DLD1 (cell line): ENCODE results near the gene CD2BP2.
"Not testable (repeated sequence)": the region's sequence is repeated elsewhere in the genome, so short reads cannot be mapped to it uniquely, and the experiment has no call there.

ENCODE experiments used
- in situ Hi-C: cut with HindIII; loops from 2 replicates; pipeline ENCODE4 v1.10.0; 2017; ENCODE audit warnings: low sequenced_read_pairs

CD2BP2 gene

GRCh38 chr16:30355144-30355953 lies at the start of gene CD2BP2:
Gene CD2BP2, minus strand, starts transcription at chr16:30355308. Its CDS starts 627 bp downstream, at chr16:30354681.
- in situ Hi-C loops, result no loop called here

GRCh38 chr16:30401768-30402425 lies 46.8 kb upstream of the CD2BP2 start:
- in situ Hi-C loops, result loop anchor here (25.0 kb wide), 1 partner anchor 235 kb away; no protein-coding TSS in a partner anchor

- in situ Hi-C loops, result loop anchor here (25.0 kb wide), 1 partner anchor 238 kb away; no protein-coding TSS in a partner anchor
Measured at GRCh38 chr16:30399435-30400186, 44.5 kb upstream of the CD2BP2 start.

GRCh38 chr16:30398661-30399434 lies 43.7 kb upstream of the CD2BP2 start:
- in situ Hi-C loops, result no loop called here

GRCh38 chr16:30397776-30398660 lies 42.9 kb upstream of the CD2BP2 start:
- in situ Hi-C loops, result no loop called here

GRCh38 chr16:30397056-30397455 lies 41.9 kb upstream of the CD2BP2 start:
- in situ Hi-C loops, result no loop called here

- in situ Hi-C loops, result not testable (repeated sequence)
Measured at GRCh38 chr16:30396627-30397026, 41.5 kb upstream of the CD2BP2 start.

GRCh38 chr16:30395992-30396585 lies 41.0 kb upstream of the CD2BP2 start:
- in situ Hi-C loops, result no loop called here

- in situ Hi-C loops, result no loop called here
Measured at GRCh38 chr16:30395155-30395991, 40.3 kb upstream of the CD2BP2 start, which contains the start of gene ZNF48. Gene ZNF48, plus strand, starts transcription at chr16:30395420. Its CDS starts 375 bp downstream, at chr16:30395795.

- in situ Hi-C loops, result no loop called here
Measured at GRCh38 chr16:30394592-30395154, 39.6 kb upstream of the CD2BP2 start.

- in situ Hi-C loops, result no loop called here
Measured at GRCh38 chr16:30383521-30383920, 28.4 kb upstream of the CD2BP2 start.

- in situ Hi-C loops, result no loop called here
Measured at GRCh38 chr16:30382111-30382881, 27.2 kb upstream of the CD2BP2 start, which contains the start of gene SEPTIN1. Gene SEPTIN1, minus strand, starts transcription at chr16:30382561. Its CDS starts 19 bp downstream, at chr16:30382542.

GRCh38 chr16:30381291-30382041 lies 26.4 kb upstream of the CD2BP2 start:
- in situ Hi-C loops, result no loop called here

- in situ Hi-C loops, result no loop called here
Measured at GRCh38 chr16:30380803-30381208, 25.7 kb upstream of the CD2BP2 start.

GRCh38 chr16:30380072-30380802 lies 25.1 kb upstream of the CD2BP2 start:
- in situ Hi-C loops, result no loop called here
